Measurements from ENCODE around the gene EPHA6. TPM values are rescaled to one million over a fixed set of nuclear protein-coding genes. Genes with fewer than 3 reads are reported as not detected.

The EPHA6 gene
- total and polyA plus RNA-seq, 2 donors (not counting 3 experiments of a cell fraction or from before 2014, with no cell fraction given): not detected

- H3K27ac ChIP-seq (ENCODE audit: insufficient read depth, low read depth, low read length): no peak overlapping the region
- H3K79me2 ChIP-seq (ENCODE audit: control insufficient read depth, insufficient read depth, low read length): no peaks in the 10 kb centered on the region
- FAIRE-seq: no peak
- intact Hi-C loops (cut with micrococcal nuclease): no loop called here
- no peak overlapping the region for H2AFZ ChIP-seq (ENCODE audit: low read depth, low read length)
- H3K4me2 ChIP-seq (ENCODE audit: insufficient read depth, low read length): no peak overlapping the region
- H3K36me3 ChIP-seq (ENCODE audit: control insufficient read depth in 2 of 2, extremely low read depth in 1 of 2, insufficient read depth in 2 of 2, low read length in 2 of 2): no peaks in the 10 kb centered on the region
- DNase-seq (ENCODE audit: low read depth, low spot score): no peak
- no peaks in the 10 kb centered on the region for H4K20me1 ChIP-seq (replicated peaks; ENCODE audit: control insufficient read depth, extremely low read depth, insufficient read depth, low read length)
- no peaks in the 10 kb centered on the region for H3K9me3 ChIP-seq (replicated peaks; ENCODE audit: control insufficient read depth, insufficient read depth, low read length)
- H3K9ac ChIP-seq (replicated peaks; ENCODE audit: extremely low read depth, insufficient read depth, low read length): no peak overlapping the region
- H3K4me3 ChIP-seq (replicated peaks in 1 of 3; ENCODE audit: insufficient read depth in 1 of 3, low read depth in 1 of 3, low read length in 3 of 3): no peak overlapping the region
- ChIA-PET CTCF (interaction anchor here (1.7 kb wide), 1 partner anchor 10 kb away, joined by 5 read pairs; no protein-coding TSS in a partner anchor), POLR2A (no interaction called here)
- no peaks in the 10 kb centered on the region for H3K27me3 ChIP-seq (ENCODE audit: control insufficient read depth in 2 of 2, insufficient read depth in 2 of 2, low read length in 2 of 2)
- no TSS peak for BruUV-seq (replicated peaks)
- no peaks in the 10 kb centered on the region for H3K9me1 ChIP-seq (replicated peaks; ENCODE audit: control insufficient read depth, extremely low read depth, insufficient read depth, low read length)
- dilution Hi-C loops (cut with MboI; ENCODE audit: extremely low pct_ligation_motif_present, low sequenced_read_pairs): no loop called here
- TF ChIP-seq POLR2AphosphoS5 (IDR thresholded peaks at IDR 0.05; ENCODE audit: insufficient read depth, low read depth, low read length): no peak
- no peak for TF ChIP-seq POLR2A (IDR thresholded peaks at IDR 0.05; ENCODE audit: low read depth, low read length)
- TF ChIP-seq CTCF (IDR thresholded peaks at IDR 0.05; ENCODE audit: extremely low read depth in 1 of 2, insufficient read depth in 1 of 2, low read depth in 1 of 2, low read length in 2 of 2): no peak
- no peak for TF ChIP-seq JUN (IDR thresholded peaks at IDR 0.05; ENCODE audit: borderline replicate concordance, insufficient read depth, insufficient read length, low read depth)
- no peak for TF ChIP-seq FOS (IDR thresholded peaks at IDR 0.05; ENCODE audit: borderline replicate concordance, insufficient read depth, low read length)
- no peak for TF ChIP-seq MYC (IDR thresholded peaks at IDR 0.05; ENCODE audit: low read depth, low read length)
- no peak for TF ChIP-seq EZH2 (IDR thresholded peaks at IDR 0.05; ENCODE audit: borderline replicate concordance, low read depth, low read length, severe bottlenecking)
- TF ChIP-seq GATA2 (IDR thresholded peaks at IDR 0.05; ENCODE audit: insufficient read depth, insufficient read length, low read depth, low read length): no peak
- TF ChIP-seq MAX (IDR thresholded peaks at IDR 0.05; ENCODE audit: insufficient read depth, insufficient read length): no peak
- H3K4me1 ChIP-seq (ENCODE audit: control insufficient read depth, extremely low read depth, insufficient read depth, low read length): no peaks in the 10 kb centered on the region
These were observed 38.5 kb downstream of the EPHA6 start for GRCh38 chr3:96852849-96853248.

All from endothelial cell of umbilical vein (primary cell).